Measurements from ENCODE around the gene ENGASE. TPM values are rescaled to one million over a fixed set of nuclear protein-coding genes. Genes with fewer than 3 reads are reported as not detected.
A peak's percentile ranks its signal among the peaks of the same experiment; 100 is the strongest.

Gene ENGASE
- total RNA-seq, 4 donors from 2014 or later, result 8.3 to 46.5 (median 16.2) TPM

DNA sequence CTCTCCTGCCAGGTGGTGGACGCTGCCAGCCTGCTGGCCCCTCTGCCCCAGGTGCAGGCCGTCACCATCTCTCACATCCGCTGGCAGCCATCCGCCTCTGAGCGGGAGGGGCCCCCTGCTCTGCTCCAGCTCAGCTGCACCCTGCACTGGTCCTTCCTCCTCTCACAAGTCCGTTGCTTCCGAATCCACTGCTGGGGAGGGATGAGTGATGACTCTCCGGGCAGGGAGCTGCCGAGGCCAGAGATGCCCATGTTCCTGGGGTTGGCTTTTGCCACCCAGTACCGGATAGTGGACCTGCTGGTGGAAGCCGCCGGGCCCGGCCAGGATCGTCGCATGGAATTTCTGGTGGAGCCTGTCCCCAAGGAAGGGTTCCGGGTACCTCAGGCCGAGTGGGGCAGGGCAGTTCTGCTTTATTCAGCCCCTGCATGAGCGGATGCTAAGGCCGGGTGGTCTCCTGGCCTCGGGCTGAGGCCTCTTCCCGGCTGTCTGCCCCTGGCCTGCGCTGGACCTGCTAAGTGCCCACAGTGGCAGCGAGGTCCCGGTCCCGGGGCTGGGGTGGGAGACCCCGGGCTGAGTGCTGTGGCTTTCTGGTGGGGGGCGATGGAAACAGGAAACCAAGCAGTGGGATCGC lies 11.4 kb downstream of the ENGASE start:
- WGBS, 2 donors (ENCODE audit: low coverage in 1 of 2), result 80% methylated on average over 1 of the region's 28 CpGs; no CpG with 5 or more reads in 1 of the 2 donors
- no peak for ATAC-seq
- Histone ChIP-seq H3K9me3 (no peaks in the 10 kb centered on the region), H3K27me3 (peaks cover 14% of the 10 kb centered on the region), H3K4me1 (peaks cover 0 to 18% (median 0%) of the 10 kb centered on the region in 3 donors), H3K4me3 (no peak overlapping the region), H3K27ac (no peak overlapping the region), H3K36me3 (peaks cover 0 to 70% of the 10 kb centered on the region in 2 donors)
- no peak for TF ChIP-seq POLR2AphosphoS5 (IDR thresholded peaks at IDR 0.05)
- TF ChIP-seq, protein P1, sequence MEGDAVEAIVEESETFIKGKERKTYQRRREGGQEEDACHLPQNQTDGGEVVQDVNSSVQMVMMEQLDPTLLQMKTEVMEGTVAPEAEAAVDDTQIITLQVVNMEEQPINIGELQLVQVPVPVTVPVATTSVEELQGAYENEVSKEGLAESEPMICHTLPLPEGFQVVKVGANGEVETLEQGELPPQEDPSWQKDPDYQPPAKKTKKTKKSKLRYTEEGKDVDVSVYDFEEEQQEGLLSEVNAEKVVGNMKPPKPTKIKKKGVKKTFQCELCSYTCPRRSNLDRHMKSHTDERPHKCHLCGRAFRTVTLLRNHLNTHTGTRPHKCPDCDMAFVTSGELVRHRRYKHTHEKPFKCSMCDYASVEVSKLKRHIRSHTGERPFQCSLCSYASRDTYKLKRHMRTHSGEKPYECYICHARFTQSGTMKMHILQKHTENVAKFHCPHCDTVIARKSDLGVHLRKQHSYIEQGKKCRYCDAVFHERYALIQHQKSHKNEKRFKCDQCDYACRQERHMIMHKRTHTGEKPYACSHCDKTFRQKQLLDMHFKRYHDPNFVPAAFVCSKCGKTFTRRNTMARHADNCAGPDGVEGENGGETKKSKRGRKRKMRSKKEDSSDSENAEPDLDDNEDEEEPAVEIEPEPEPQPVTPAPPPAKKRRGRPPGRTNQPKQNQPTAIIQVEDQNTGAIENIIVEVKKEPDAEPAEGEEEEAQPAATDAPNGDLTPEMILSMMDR (IDR thresholded peaks at IDR 0.05), result no peak
- TF ChIP-seq POLR2A (IDR thresholded peaks at IDR 0.05), result no peak
- no peak for TF ChIP-seq EP300 (IDR thresholded peaks at IDR 0.05)

DNA sequence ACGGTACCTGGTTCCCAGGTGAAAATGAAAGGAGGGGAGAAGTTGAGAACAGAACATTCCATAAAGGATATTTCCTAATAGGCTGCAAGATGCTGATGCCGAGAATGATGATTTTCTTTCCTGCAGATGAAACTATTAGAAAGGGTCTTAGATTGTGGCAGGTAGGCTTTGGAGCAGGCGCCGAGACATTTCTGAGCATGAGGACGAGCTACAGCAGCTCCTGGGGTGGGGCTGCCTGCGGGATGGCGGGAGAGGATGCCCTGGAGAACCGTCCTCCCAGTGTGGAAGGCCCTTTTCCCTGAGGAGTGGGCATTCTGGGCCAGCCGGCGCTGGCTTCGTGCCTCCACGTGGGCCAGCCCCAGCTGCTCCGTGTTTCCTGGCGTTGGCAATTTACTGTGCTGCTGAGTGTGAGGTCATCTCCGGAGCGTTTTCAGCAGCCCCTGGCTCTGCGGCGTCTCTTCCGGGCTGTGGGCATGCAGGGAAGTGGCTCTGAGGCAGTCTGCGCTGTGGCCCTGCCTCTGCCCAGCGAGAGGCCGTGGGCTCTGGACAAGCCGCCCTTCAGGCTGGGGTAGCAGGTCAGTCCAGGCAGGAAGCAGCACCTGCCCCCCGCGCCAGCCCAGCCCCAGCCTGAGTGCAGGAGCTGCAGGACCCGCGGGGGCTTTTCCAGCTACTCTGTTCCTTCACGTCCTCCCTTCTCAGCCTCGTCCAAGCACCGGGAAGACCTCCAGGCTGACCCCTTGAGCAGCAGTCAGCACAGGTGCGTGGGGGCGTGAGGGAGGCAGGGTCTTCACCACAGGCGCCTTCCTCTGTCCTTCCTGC lies 12.2 kb downstream of the ENGASE start:
- no peaks in the 10 kb centered on the region for H3K9me3 ChIP-seq

DNA sequence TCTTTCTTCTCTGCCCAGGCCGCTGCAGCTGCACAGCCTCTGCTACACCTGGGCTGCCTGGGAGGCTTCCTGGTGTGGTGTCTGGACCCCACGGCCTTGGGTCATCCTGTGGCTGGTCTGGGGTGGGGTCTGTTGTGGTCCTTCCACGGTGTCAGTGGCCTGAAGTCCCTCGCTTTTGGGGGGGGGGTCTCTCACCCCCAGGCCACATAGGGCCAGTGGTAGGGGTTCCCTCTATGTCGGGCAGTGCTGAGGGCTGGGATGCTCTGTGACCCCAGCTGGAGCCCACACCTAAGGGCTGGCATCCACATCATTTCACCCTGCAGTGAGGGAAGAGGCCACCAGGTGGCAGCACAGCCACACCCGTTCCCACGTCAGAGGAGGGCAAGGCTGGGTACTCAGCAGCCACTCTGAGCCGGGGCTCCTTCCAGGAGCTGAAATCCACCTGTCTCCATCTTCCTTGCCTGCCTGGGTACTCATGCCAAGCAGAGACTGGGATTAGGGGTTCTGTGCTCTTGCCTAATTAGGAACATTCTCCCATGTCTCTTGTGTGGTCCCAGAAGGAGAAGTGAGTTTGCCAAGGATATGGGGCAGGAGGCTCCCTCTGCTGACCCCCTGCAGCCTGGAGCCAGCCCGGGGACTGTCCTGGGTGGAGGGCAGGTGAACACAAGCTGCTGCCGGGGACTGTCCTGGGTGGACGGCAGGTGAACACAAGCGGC lies 13.0 kb downstream of the ENGASE start:
- TF ChIP-seq, protein P1 (IDR thresholded peaks at IDR 0.05), result peak in 3 of 4 experiments; percentile 86 to 96 (median 92)
- TF ChIP-seq POLR2A (IDR thresholded peaks at IDR 0.05), result no peak
- H3K27me3 ChIP-seq, result peaks cover 29% of the 10 kb centered on the region
- peak; percentile 67 for ATAC-seq
- 27% methylated on average over 2 of the region's 12 CpGs; no CpG with 5 or more reads in 1 of the 2 donors for WGBS, 2 donors (ENCODE audit: low coverage in 1 of 2)
- no peak overlapping the region for H3K4me3 ChIP-seq
- H3K27ac ChIP-seq, result no peak overlapping the region
- H3K36me3 ChIP-seq, result peaks cover 0 to 55% of the 10 kb centered on the region in 2 donors
- H3K4me1 ChIP-seq, result peaks cover 0 to 15% (median 0%) of the 10 kb centered on the region in 3 donors
- H3K9me3 ChIP-seq, result no peaks in the 10 kb centered on the region

More for the DNA sequence above, 12.2 kb downstream of the ENGASE start:
- peaks cover 22% of the 10 kb centered on the region for H3K27me3 ChIP-seq
- TF ChIP-seq POLR2AphosphoS5 (IDR thresholded peaks at IDR 0.05) (no peak), POLR2A (IDR thresholded peaks at IDR 0.05) (no peak), EP300 (IDR thresholded peaks at IDR 0.05) (no peak)
- TF ChIP-seq, protein P1 (IDR thresholded peaks at IDR 0.05), result no peak
- no peak overlapping the region for H3K4me3 ChIP-seq
- 90 to 91% methylated on average over 7 to 12 of the region's 33 CpGs for WGBS, 2 donors (ENCODE audit: low coverage in 1 of 2)
- H3K36me3 ChIP-seq, result peaks cover 0 to 62% of the 10 kb centered on the region in 2 donors
- peaks cover 0 to 18% (median 0%) of the 10 kb centered on the region in 3 donors for H3K4me1 ChIP-seq
- H3K27ac ChIP-seq, result no peak overlapping the region
- no peak for ATAC-seq

DNA sequence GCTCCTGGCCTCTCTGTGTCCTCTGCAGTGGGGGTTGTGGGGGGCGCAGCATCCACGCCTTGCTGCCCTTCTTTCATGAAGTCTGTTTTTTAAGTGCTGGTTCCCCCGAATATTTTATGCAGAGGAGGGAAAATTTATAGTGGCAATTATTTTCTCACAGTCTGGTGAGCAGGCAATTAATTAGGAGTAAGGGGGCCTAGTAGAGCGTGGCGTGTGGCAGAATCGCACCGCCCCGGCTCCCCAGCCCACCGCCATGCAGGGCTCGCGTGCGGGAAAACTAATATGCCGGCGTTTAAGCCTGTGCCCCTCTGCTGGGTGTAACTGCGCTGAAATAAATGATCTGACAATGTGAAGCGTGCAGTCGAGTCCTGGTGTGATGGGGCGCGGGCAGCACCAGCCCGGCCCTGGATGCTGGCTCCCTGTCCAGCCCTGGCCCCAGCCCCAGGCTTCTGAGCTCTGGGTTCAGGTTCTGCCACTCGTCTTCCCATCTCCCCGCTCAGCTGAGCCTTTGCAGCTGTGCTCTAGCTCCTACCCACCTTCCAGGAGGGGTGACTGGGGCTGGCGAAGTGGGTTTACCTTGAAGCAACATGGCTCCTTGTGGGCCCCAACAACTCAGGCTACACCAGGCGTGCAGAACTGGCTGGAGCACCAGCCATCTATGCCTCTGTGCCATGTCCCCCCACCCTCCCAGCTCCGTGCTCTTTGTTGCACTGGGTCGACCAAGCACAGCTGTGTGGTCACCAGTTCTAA lies 13.8 kb downstream of the ENGASE start:
- TF ChIP-seq, protein P1 (IDR thresholded peaks at IDR 0.05), result no peak
- no peak for TF ChIP-seq POLR2AphosphoS5 (IDR thresholded peaks at IDR 0.05)
- no peak for TF ChIP-seq POLR2A (IDR thresholded peaks at IDR 0.05)
- TF ChIP-seq EP300 (IDR thresholded peaks at IDR 0.05), result no peak
- peaks cover 0 to 46% of the 10 kb centered on the region in 2 donors for H3K36me3 ChIP-seq
- no peak overlapping the region for H3K4me3 ChIP-seq
- ATAC-seq, result no peak
- peaks cover 0 to 12% (median 0%) of the 10 kb centered on the region in 3 donors for H3K4me1 ChIP-seq
- no peaks in the 10 kb centered on the region for H3K9me3 ChIP-seq
- peaks cover 38% of the 10 kb centered on the region for H3K27me3 ChIP-seq
- WGBS, 2 donors (ENCODE audit: low coverage in 1 of 2), result 89% methylated on average over 5 of the region's 26 CpGs; no CpG with 5 or more reads in 1 of the 2 donors
- H3K27ac ChIP-seq, result no peak overlapping the region
